HepG2 (cell line): ENCODE measurements around the gene BHLHA9. TPM values are rescaled to one million over a fixed set of nuclear protein-coding genes. Genes with fewer than 3 reads are reported as not detected.

Experiments used
- KDM4B ChIP-seq: sonication (generic); formaldehyde crosslinking; IDR thresholded peaks from 2 replicates; pipeline ENCODE4 v1.4.0; 2020; ENCODE audit warnings: missing genetic modification reagents
- POGZ ChIP-seq: sonication (generic); formaldehyde crosslinking; IDR thresholded peaks from 2 replicates; pipeline ENCODE4 v1.4.0; 2020; ENCODE audit warnings: mild to moderate bottlenecking, missing genetic modification reagents
- SP2 ChIP-seq: sonication (generic); formaldehyde crosslinking; IDR thresholded peaks from 2 replicates; pipeline ENCODE4 v1.5.1; 2020; ENCODE audit warnings: mild to moderate bottlenecking, missing genetic modification reagents
- TOPORS ChIP-seq: sonication (generic); formaldehyde crosslinking; IDR thresholded peaks from 2 replicates; pipeline ENCODE4 v1.8.0; 2023; ENCODE audit warnings: mild to moderate bottlenecking, missing genetic modification reagents
- ZBTB2 ChIP-seq: sonication (generic); formaldehyde crosslinking; IDR thresholded peaks from 2 replicates; pipeline ENCODE4 v1.8.0; 2022; ENCODE audit warnings: low read depth, missing genetic modification reagents
- ZSCAN12 ChIP-seq: sonication (generic); formaldehyde crosslinking; IDR thresholded peaks from 2 replicates; pipeline ENCODE4 v1.9.0; 2021; ENCODE audit warnings: mild to moderate bottlenecking, missing genetic modification reagents
- polyA plus RNA-seq, 8 experiments: library from polyadenylated mRNA; depleted of rRNA in 3 of 8; stranded (reverse) in 7 of 8; unstranded in 1 of 8; fragments of >200 nt; fragmentation: Illumina TruSeq in 4 of 8; extraction: Trizol in 4 of 8; gene quantifications; 2 replicates each; pipeline versions ENCODE4 v1.2.1 to v1.2.3, GENCODE V29; 2011 to 2016; ENCODE audit warnings: low read depth in 4 of 8, missing spikeins in 1 of 8, mixed read lengths in 1 of 8; ENCODE audit not compliant: insufficient read depth in 1 of 8
- total RNA-seq, 5 experiments: library from RNA; depleted of rRNA; stranded (reverse); fragments of >200 nt; fragmentation: Illumina TruSeq; extraction: Trizol; gene quantifications; 2 replicates each; pipeline ENCODE4 v1.2.3, GENCODE V29; 2016; ENCODE audit warnings: low read depth in 1 of 5

Gene BHLHA9
- total and polyA plus RNA-seq, 2 of the 13 experiments (the other 11 are each of a cell fraction or from before 2014, with no cell fraction given): not detected

GRCh38 chr17:1315891-1316403 is 45.7 kb downstream of the BHLHA9 start (continued):
- no peak for TF ChIP-seq POGZ (CRISPR knock-in tag)
- no peak for TF ChIP-seq SP2 (CRISPR knock-in tag)
- no peak for TF ChIP-seq KDM4B (CRISPR knock-in tag)
- no peak for TF ChIP-seq ZBTB2 (CRISPR knock-in tag)
- TF ChIP-seq ZSCAN12 (CRISPR knock-in tag): no peak
- no peak for TF ChIP-seq TOPORS (CRISPR knock-in tag)

Other genes starting within 250 kb of the BHLHA9 start
- gene ABR, start 90.5 kb upstream of the BHLHA9 start, total RNA-seq (2016; rRNA removed; fragmentation: Illumina TruSeq; extraction: Trizol): 10.9 and 12.4 TPM in 2 replicates
- gene ABR, start 90.5 kb upstream of the BHLHA9 start, polyA plus RNA-seq (2011; rRNA removed): 40.4 TPM in 2 replicates
- gene TRARG1, start 9.2 kb downstream of the BHLHA9 start, total RNA-seq (2016; rRNA removed; fragmentation: Illumina TruSeq; extraction: Trizol): not detected in 2 replicates
- not detected in 2 replicates for gene TRARG1, start 9.2 kb downstream of the BHLHA9 start, polyA plus RNA-seq (2011; rRNA removed)
- gene YWHAE, start 129.8 kb downstream of the BHLHA9 start, total RNA-seq (2016; rRNA removed; fragmentation: Illumina TruSeq; extraction: Trizol): 256 and 504 TPM in 2 replicates
- gene YWHAE, start 129.8 kb downstream of the BHLHA9 start, polyA plus RNA-seq (2011; rRNA removed): 249 and 335 TPM in 2 replicates
- 54.2 and 66.2 TPM in 2 replicates for gene CRK, start 185.8 kb downstream of the BHLHA9 start, total RNA-seq (2016; rRNA removed; fragmentation: Illumina TruSeq; extraction: Trizol)
- gene CRK, start 185.8 kb downstream of the BHLHA9 start, polyA plus RNA-seq (2011; rRNA removed): 42.3 and 47.4 TPM in 2 replicates
- 22.7 and 27.9 TPM in 2 replicates for gene MYO1C, start 222.2 kb downstream of the BHLHA9 start, total RNA-seq (2016; rRNA removed; fragmentation: Illumina TruSeq; extraction: Trizol)
- 40.8 and 59.8 TPM in 2 replicates for gene MYO1C, start 222.2 kb downstream of the BHLHA9 start, polyA plus RNA-seq (2011; rRNA removed)
- 4.3 and 4.8 TPM in 2 replicates for gene INPP5K, start 246.2 kb downstream of the BHLHA9 start, total RNA-seq (2016; rRNA removed; fragmentation: Illumina TruSeq; extraction: Trizol)
- 9.3 and 9.6 TPM in 2 replicates for gene INPP5K, start 246.2 kb downstream of the BHLHA9 start, polyA plus RNA-seq (2011; rRNA removed)